ENCODE measurements around the gene PLXNC1.

DNA sequence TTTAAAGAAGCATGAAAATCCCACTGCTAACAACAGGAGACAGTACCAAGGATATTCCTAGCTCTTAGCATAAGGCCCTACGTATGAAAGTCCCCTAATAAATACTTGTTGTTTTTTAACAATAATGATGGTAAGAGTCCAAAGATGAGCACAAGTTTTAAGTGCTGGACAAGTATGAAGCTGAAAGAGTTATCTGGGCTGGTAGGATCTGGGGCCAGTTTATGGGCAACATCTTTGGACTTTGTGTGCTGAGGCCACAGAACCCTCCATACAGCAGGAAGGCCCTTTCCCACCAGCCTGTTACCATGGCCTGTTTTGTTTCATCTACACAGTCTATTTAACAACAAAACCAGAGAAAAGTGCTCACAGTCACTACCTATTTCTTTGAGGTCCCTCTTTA lies 12.5 kb upstream of the PLXNC1 start:
- TF ChIP-seq KDM4B (IDR thresholded peaks at IDR 0.05; ENCODE audit: borderline replicate concordance in 2 of 2, low read depth in 1 of 2) (no peak), POU5F1 (IDR thresholded peaks at IDR 0.05; ENCODE audit: borderline replicate concordance, low read depth, low read length, partially characterized antibody) (no peak), ZNF668 (CRISPR knock-in tag; IDR thresholded peaks at IDR 0.05) (no peak), POLR2AphosphoS5 (IDR thresholded peaks at IDR 0.05; ENCODE audit: control insufficient read depth, insufficient read depth, low read depth, low read length) (no peak)
- TF ChIP-seq, protein P1, sequence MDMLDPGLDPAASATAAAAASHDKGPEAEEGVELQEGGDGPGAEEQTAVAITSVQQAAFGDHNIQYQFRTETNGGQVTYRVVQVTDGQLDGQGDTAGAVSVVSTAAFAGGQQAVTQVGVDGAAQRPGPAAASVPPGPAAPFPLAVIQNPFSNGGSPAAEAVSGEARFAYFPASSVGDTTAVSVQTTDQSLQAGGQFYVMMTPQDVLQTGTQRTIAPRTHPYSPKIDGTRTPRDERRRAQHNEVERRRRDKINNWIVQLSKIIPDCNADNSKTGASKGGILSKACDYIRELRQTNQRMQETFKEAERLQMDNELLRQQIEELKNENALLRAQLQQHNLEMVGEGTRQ (CRISPR knock-in tag; IDR thresholded peaks at IDR 0.05) = no peak

Data from K562 (cell line).